Ishikawa (cell line): Measurements from ENCODE around the gene TGFBR3.

Experiments used
- CEBPB ChIP-seq: IDR thresholded peaks from 2 replicates; pipeline ENCODE4 v1.6.1; 2012
- CREB1 ChIP-seq: IDR thresholded peaks from 2 replicates; pipeline ENCODE4 v1.6.1; 2012; ENCODE audit warnings: low read depth
- EP300 ChIP-seq: IDR thresholded peaks from 2 replicates; pipeline ENCODE4 v1.6.1; 2012; ENCODE audit warnings: borderline replicate concordance
- FOXM1 ChIP-seq: IDR thresholded peaks from 2 replicates; pipeline ENCODE4 v1.6.1; 2012; ENCODE audit warnings: low read depth, borderline replicate concordance
- MAX ChIP-seq: IDR thresholded peaks from 2 replicates; pipeline ENCODE4 v1.6.1; 2012
- RAD21 ChIP-seq: IDR thresholded peaks from 2 replicates; pipeline ENCODE4 v1.6.1; 2012; ENCODE audit warnings: low read depth
- REST ChIP-seq: IDR thresholded peaks from 2 replicates; pipeline ENCODE4 v1.6.1; 2012; ENCODE audit warnings: low read depth, mild to moderate bottlenecking
- TAF1 ChIP-seq: IDR thresholded peaks from 2 replicates; pipeline ENCODE4 v1.6.1; 2012; ENCODE audit warnings: low read depth, mild to moderate bottlenecking
- TCF12 ChIP-seq: IDR thresholded peaks from 2 replicates; pipeline ENCODE4 v1.6.1; 2012; ENCODE audit warnings: low read depth
- USF1 ChIP-seq: IDR thresholded peaks from 2 replicates; pipeline ENCODE4 v1.6.1; 2012
- ZBTB7A ChIP-seq: IDR thresholded peaks from 2 replicates; pipeline ENCODE4 v1.6.1; 2012; ENCODE audit warnings: low read depth

- no peak for TF ChIP-seq ZBTB7A
- TF ChIP-seq REST = no peak
- TF ChIP-seq EP300 = no peak
- TF ChIP-seq CREB1 = no peak
- TF ChIP-seq FOXM1 = no peak
- no peak for TF ChIP-seq RAD21
- no peak for TF ChIP-seq TCF12
- TF ChIP-seq USF1 = no peak
- TF ChIP-seq MAX = no peak
- TF ChIP-seq TAF1 = no peak
- TF ChIP-seq CEBPB = no peak
Measured at GRCh38 chr1:91876781-91877573, 9.0 kb downstream of the TGFBR3 start.
